ENCODE results near the gene GPX4.

DNA sequence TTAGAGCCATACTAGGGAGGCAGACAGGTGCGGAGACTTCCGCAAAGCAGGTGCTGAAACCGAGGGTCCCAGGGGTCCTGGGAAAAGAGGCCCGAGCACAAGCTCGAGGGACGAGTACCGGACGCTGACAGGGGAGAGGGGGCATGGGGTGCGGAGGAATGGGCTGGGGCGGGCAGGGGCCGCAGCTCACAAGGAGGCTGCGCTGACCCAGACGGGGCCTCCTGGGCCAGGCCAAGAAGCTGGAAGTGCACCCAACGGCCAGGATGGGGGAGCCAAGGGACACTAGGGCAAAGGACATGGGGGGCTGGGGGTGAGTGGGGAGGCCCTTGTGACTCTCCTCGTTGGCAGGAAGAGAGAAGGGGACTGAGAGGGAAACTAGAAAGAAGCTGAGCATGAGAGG, 10.5 kb upstream of the GPX4 start:
- TF ChIP-seq, protein P1, sequence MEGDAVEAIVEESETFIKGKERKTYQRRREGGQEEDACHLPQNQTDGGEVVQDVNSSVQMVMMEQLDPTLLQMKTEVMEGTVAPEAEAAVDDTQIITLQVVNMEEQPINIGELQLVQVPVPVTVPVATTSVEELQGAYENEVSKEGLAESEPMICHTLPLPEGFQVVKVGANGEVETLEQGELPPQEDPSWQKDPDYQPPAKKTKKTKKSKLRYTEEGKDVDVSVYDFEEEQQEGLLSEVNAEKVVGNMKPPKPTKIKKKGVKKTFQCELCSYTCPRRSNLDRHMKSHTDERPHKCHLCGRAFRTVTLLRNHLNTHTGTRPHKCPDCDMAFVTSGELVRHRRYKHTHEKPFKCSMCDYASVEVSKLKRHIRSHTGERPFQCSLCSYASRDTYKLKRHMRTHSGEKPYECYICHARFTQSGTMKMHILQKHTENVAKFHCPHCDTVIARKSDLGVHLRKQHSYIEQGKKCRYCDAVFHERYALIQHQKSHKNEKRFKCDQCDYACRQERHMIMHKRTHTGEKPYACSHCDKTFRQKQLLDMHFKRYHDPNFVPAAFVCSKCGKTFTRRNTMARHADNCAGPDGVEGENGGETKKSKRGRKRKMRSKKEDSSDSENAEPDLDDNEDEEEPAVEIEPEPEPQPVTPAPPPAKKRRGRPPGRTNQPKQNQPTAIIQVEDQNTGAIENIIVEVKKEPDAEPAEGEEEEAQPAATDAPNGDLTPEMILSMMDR (conservative IDR thresholded peaks at IDR 0.05; ENCODE audit: low read length), result no peak
- TF ChIP-seq EZH2phosphoT487 (IDR thresholded peaks at IDR 0.05; ENCODE audit: borderline replicate concordance), result no peak
